OCI-LY1 (cell line): ENCODE measurements around the gene KANTR.
A peak's percentile ranks its signal among the peaks of the same experiment; 100 is the strongest.

ENCODE experiments used
- H2AFZ ChIP-seq: fragments of 200-600 bp; sonication (generic), shearing (Covaris generic); 2 replicates; pipeline ENCODE4 v1.6.0; 2014; ENCODE audit warnings: antibody characterized with exemption, mild to moderate bottlenecking, low read length
- H3F3A ChIP-seq: fragments of 200-600 bp; sonication (generic), shearing (Covaris generic); 2 replicates; pipeline ENCODE4 v1.6.0; 2014; ENCODE audit warnings: mild to moderate bottlenecking, antibody characterized with exemption, low read length, moderate library complexity; ENCODE audit not compliant: insufficient read depth
- H3K27ac ChIP-seq: fragments of 200-600 bp; sonication (generic); 2 replicates; pipeline ENCODE4 v1.5.1; 2014; ENCODE audit warnings: low read length, mixed run types, mild to moderate bottlenecking, low read depth; ENCODE audit not compliant: poor library complexity, severe bottlenecking
- H3K27me3 ChIP-seq: fragments of 200-600 bp; sonication (generic); 2 replicates; pipeline ENCODE4 v1.6.0; 2014; ENCODE audit warnings: antibody characterized with exemption, mild to moderate bottlenecking, low read length, moderate library complexity; ENCODE audit not compliant: insufficient read depth
- H3K36me3 ChIP-seq: fragments of 200-600 bp; sonication (generic); 2 replicates; pipeline ENCODE4 v1.6.1; 2014; ENCODE audit warnings: mild to moderate bottlenecking, antibody characterized with exemption, low read length, moderate library complexity, mixed read lengths; ENCODE audit not compliant: insufficient read depth
- H3K4me1 ChIP-seq: fragments of 200-600 bp; sonication (generic); 2 replicates; pipeline ENCODE4 v1.5.1; 2014; ENCODE audit warnings: mild to moderate bottlenecking, low read length, moderate library complexity; ENCODE audit not compliant: insufficient read depth, severe bottlenecking
- H3K4me2 ChIP-seq: fragments of 200-600 bp; sonication (generic), shearing (Covaris generic); 2 replicates; pipeline ENCODE4 v1.6.1; 2014; ENCODE audit warnings: low read length
- H3K4me3 ChIP-seq: fragments of 200-600 bp; sonication (generic); 2 replicates; pipeline ENCODE4 v1.5.1; 2014; ENCODE audit warnings: low read length, low read depth, mild to moderate bottlenecking, mixed read lengths; ENCODE audit not compliant: poor library complexity, severe bottlenecking
- H3K79me2 ChIP-seq: fragments of 200-600 bp; shearing (Covaris generic); 2 replicates; pipeline ENCODE4 v1.6.1; 2016; ENCODE audit warnings: mixed run types, low read length, mixed read lengths; ENCODE audit not compliant: insufficient read depth
- H3K9ac ChIP-seq: fragments of 200-600 bp; sonication (generic), shearing (Covaris generic); 2 replicates; pipeline ENCODE4 v1.6.1; 2014; ENCODE audit warnings: mild to moderate bottlenecking, low read length, mixed read lengths
- H3K9me2 ChIP-seq: fragments of 200-600 bp; sonication (generic), shearing (Covaris generic); 2 replicates; pipeline ENCODE4 v1.6.1; 2014; ENCODE audit warnings: low read depth, mild to moderate bottlenecking, low read length, mixed read lengths
- H3K9me3 ChIP-seq: fragments of 200-600 bp; shearing (Covaris generic); 2 replicates; pipeline ENCODE4 v1.6.1; 2014; ENCODE audit warnings: low read length, mixed read lengths
- H4K20me1 ChIP-seq: fragments of 200-600 bp; sonication (generic), shearing (Covaris generic); 2 replicates; pipeline ENCODE4 v1.6.0; 2016; ENCODE audit warnings: mild to moderate bottlenecking, low read length; ENCODE audit not compliant: insufficient read depth
- CTCF ChIP-seq: fragments of 200-600 bp; sonication (generic), shearing (Covaris generic); IDR thresholded peaks from 2 replicates; pipeline ENCODE4 v1.5.1; 2017; ENCODE audit warnings: mild to moderate bottlenecking, antibody characterized with exemption, low read length, moderate library complexity, mixed read lengths
- EZH2 ChIP-seq: fragments of 200-600 bp; sonication (generic), shearing (Covaris generic); IDR thresholded peaks from 2 replicates; pipeline ENCODE4 v1.8.0; 2017; ENCODE audit warnings: borderline replicate concordance, mixed run types, mild to moderate bottlenecking, antibody characterized with exemption, low read length, moderate library complexity, mixed read lengths

Gene KANTR

GRCh38 chrX:53171356-53171755 lies 77.4 kb downstream of the KANTR start:
- no peak overlapping the region for H3K9ac ChIP-seq
- no peaks in the 10 kb centered on the region for H3K9me3 ChIP-seq
- no peaks in the 10 kb centered on the region for H3K27me3 ChIP-seq
- no peaks in the 10 kb centered on the region for H3K4me1 ChIP-seq
- H3K4me3 ChIP-seq = no peak overlapping the region
- H2AFZ ChIP-seq = no peak overlapping the region
- no peak overlapping the region for H3K4me2 ChIP-seq
- no peak for TF ChIP-seq EZH2
- peak; percentile 16; the same call in 1 of the 2 replicates for TF ChIP-seq CTCF
- no peak overlapping the region for H3K27ac ChIP-seq
- no peaks in the 10 kb centered on the region for H3K36me3 ChIP-seq
- no peaks in the 10 kb centered on the region for H4K20me1 ChIP-seq
- H3K9me2 ChIP-seq = no peaks in the 10 kb centered on the region
- H3K79me2 ChIP-seq = no peaks in the 10 kb centered on the region
- no peaks in the 10 kb centered on the region for H3F3A ChIP-seq
